ENCODE measurements around the gene NFIX. TPM values are rescaled to one million over a fixed set of nuclear protein-coding genes. Genes with fewer than 3 reads are reported as not detected.

Gene NFIX
- total RNA-seq, 1 donor from 2014 or later: 5.8 TPM

GRCh38 chr19:13104360-13104847 is 109.1 kb downstream of the NFIX start:
- H3K4me3 ChIP-seq (ENCODE audit: low read depth, low read length): no peak overlapping the region
- peaks cover 9% of the 10 kb centered on the region for H3K36me3 ChIP-seq (ENCODE audit: control insufficient read depth, insufficient read depth, low read length)
- DNase-seq (ENCODE audit: low read depth) (no peak), FAIRE-seq (no peak)
- peak; percentile 79 for TF ChIP-seq CTCF (IDR thresholded peaks at IDR 0.05; ENCODE audit: insufficient read depth, low read length, severe bottlenecking)
- H3K27me3 ChIP-seq (ENCODE audit: control insufficient read depth, insufficient read depth, low read length): no peaks in the 10 kb centered on the region

- no peaks in the 10 kb centered on the region for H3K27me3 ChIP-seq (ENCODE audit: control insufficient read depth, insufficient read depth, low read length)
- peaks cover 14% of the 10 kb centered on the region for H3K36me3 ChIP-seq (ENCODE audit: control insufficient read depth, insufficient read depth, low read length)
- no peak for DNase-seq (ENCODE audit: low read depth)
- TF ChIP-seq CTCF (IDR thresholded peaks at IDR 0.05; ENCODE audit: insufficient read depth, low read length, severe bottlenecking): no peak
- FAIRE-seq: no peak
- H3K4me3 ChIP-seq (ENCODE audit: low read depth, low read length): no peak overlapping the region
These were observed 109.8 kb downstream of the NFIX start for GRCh38 chr19:13104848-13105711.

- Histone ChIP-seq H3K36me3 (ENCODE audit: control insufficient read depth, insufficient read depth, low read length) (peaks cover 18% of the 10 kb centered on the region), H3K4me3 (ENCODE audit: low read depth, low read length) (no peak overlapping the region), H3K27me3 (ENCODE audit: control insufficient read depth, insufficient read depth, low read length) (no peaks in the 10 kb centered on the region)
- FAIRE-seq (no peak), DNase-seq (ENCODE audit: low read depth) (no peak)
- TF ChIP-seq CTCF (IDR thresholded peaks at IDR 0.05; ENCODE audit: insufficient read depth, low read length, severe bottlenecking): no peak
These were observed 114.3 kb downstream of the NFIX start for GRCh38 chr19:13109361-13110098.

GRCh38 chr19:13110099-13110610 is 114.9 kb downstream of the NFIX start:
- Histone ChIP-seq H3K27me3 (ENCODE audit: control insufficient read depth, insufficient read depth, low read length) (no peaks in the 10 kb centered on the region), H3K36me3 (ENCODE audit: control insufficient read depth, insufficient read depth, low read length) (peaks cover 17% of the 10 kb centered on the region), H3K4me3 (ENCODE audit: low read depth, low read length) (no peak overlapping the region)
- FAIRE-seq (no peak), DNase-seq (ENCODE audit: low read depth) (no peak)
- TF ChIP-seq CTCF (IDR thresholded peaks at IDR 0.05; ENCODE audit: insufficient read depth, low read length, severe bottlenecking): no peak

GRCh38 chr19:13112555-13112954 is 117.3 kb downstream of the NFIX start:
- Histone ChIP-seq H3K27me3 (ENCODE audit: control insufficient read depth, insufficient read depth, low read length) (no peaks in the 10 kb centered on the region), H3K4me3 (ENCODE audit: low read depth, low read length) (no peak overlapping the region), H3K36me3 (ENCODE audit: control insufficient read depth, insufficient read depth, low read length) (peaks cover 14% of the 10 kb centered on the region)
- no peak for DNase-seq (ENCODE audit: low read depth)
- TF ChIP-seq CTCF (IDR thresholded peaks at IDR 0.05; ENCODE audit: insufficient read depth, low read length, severe bottlenecking): no peak
- FAIRE-seq: no peak

All from bronchial epithelial cell (primary cell).